GM23248 (cell line): ENCODE measurements around the gene AP4S1.

ENCODE experiments used
- EZH2 ChIP-seq: fragments of 200-600 bp; sonication (generic); IDR thresholded peaks from 2 replicates; pipeline ENCODE4 v1.6.1; 2018; ENCODE audit warnings: antibody characterized with exemption, mild to moderate bottlenecking; ENCODE audit not compliant: insufficient read depth, poor library complexity, severe bottlenecking
- EZH2phosphoT487 ChIP-seq: fragments of 200-600 bp; sonication (generic); IDR thresholded peaks from 2 replicates; pipeline ENCODE4 v1.6.1; 2018; ENCODE audit warnings: antibody characterized with exemption, moderate library complexity, mild to moderate bottlenecking, low read depth; ENCODE audit not compliant: insufficient read depth

DNA sequence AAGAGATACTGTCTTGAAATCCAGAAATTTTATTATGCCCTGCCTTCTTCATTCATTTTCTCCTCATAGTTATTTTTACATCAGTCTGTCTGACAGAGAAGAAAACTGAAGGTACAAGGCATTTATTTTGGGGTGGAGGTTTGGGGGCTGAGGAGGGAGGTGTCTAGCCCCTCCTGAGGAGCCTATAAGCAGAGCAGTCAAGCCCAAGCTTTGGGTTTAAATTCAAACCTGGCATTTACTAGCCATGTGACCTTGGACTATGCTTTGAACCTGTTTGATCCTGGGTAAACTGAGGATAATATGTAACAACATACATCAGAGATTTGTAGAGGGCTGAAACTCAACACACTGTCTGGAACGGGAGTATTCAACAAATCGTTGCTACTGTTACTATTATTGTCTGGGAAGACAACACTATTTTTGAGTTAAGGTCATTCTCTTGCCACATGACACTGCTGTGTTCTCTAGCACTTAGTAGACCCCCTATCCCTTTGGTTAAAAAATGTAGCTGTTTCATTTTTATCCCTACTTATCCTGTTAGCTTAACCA lies 66.8 kb downstream of the AP4S1 start:
- no peak for TF ChIP-seq EZH2phosphoT487
- no peak for TF ChIP-seq EZH2
